K562 (cell line): Measurements from ENCODE around the gene MAGOHB. TPM values are rescaled to one million over a fixed set of nuclear protein-coding genes. Genes with fewer than 3 reads are reported as not detected.

Experiments
- ESRRB ChIP-seq: fragments of 250-450 bp; sonication (Bioruptor Pico); IDR thresholded peaks from 2 replicates; pipeline ENCODE4 v1.5.0; 2020; ENCODE audit warnings: mild to moderate bottlenecking, moderate library complexity, borderline replicate concordance
- ETV6 ChIP-seq, 3 experiments: fragments of 150-350 bp in 1 of 3; sonication (generic) in 1 of 3; formaldehyde crosslinking in 1 of 3; IDR thresholded peaks; 2 replicates each; pipeline versions ENCODE4 v1.6.1 to v1.8.0; 2014 to 2022; ENCODE audit warnings: borderline replicate concordance in 2 of 3, low read depth in 2 of 3, antibody characterized with exemption in 1 of 3, low read length in 1 of 3, mild to moderate bottlenecking in 1 of 3, missing genetic modification reagents in 1 of 3
- FOXA3 ChIP-seq, 2 experiments: fragments of 450-650 bp in 1 of 2; sonication (generic) in 1 of 2; formaldehyde crosslinking; IDR thresholded peaks in 1 of 2; conservative IDR thresholded peaks in 1 of 2; 2 replicates each; pipeline versions ENCODE4 v1.4.0 to v1.8.0; 2020 to 2022; ENCODE audit warnings: mild to moderate bottlenecking in 2 of 2, missing genetic modification reagents in 1 of 2
- GTF2B ChIP-seq: IDR thresholded peaks from 2 replicates; pipeline ENCODE4 v1.6.1; 2011; ENCODE audit not compliant: insufficient read length; ENCODE audit errors: extremely low read depth
- GTF2F1 ChIP-seq: IDR thresholded peaks from 2 replicates; pipeline ENCODE4 v1.6.1; 2011; ENCODE audit warnings: low read depth, low read length, improper control_type of control experiment
- HDAC1 ChIP-seq, 2 experiments: fragments of 450-650 bp; IDR thresholded peaks; 2 replicates each; pipeline ENCODE4 v1.6.1; 2016 to 2017; ENCODE audit warnings: inconsistent platforms in 1 of 2, mild to moderate bottlenecking in 1 of 2, moderate library complexity in 1 of 2
- HOXB6 ChIP-seq: fragments of 250-450 bp; sonication (Bioruptor Pico); IDR thresholded peaks from 2 replicates; pipeline ENCODE4 v1.5.1; 2022; ENCODE audit warnings: mild to moderate bottlenecking, borderline replicate concordance
- MAFK ChIP-seq: IDR thresholded peaks from 2 replicates; pipeline ENCODE4 v1.6.1; 2011; ENCODE audit warnings: low read length, improper control_type of control experiment
- NFE2 ChIP-seq: IDR thresholded peaks from 2 replicates; pipeline ENCODE4 v1.6.1; 2014; ENCODE audit warnings: antibody characterized with exemption, low read depth
- RBM17 ChIP-seq: fragments of 200-400 bp; formaldehyde crosslinking; IDR thresholded peaks from 2 replicates; pipeline ENCODE4 v1.6.1; 2017; ENCODE audit warnings: low read depth, mild to moderate bottlenecking, low read length, borderline replicate concordance
- RFX1 ChIP-seq: fragments of 450-650 bp; IDR thresholded peaks from 2 replicates; pipeline ENCODE4 v1.6.1; 2016; ENCODE audit warnings: mild to moderate bottlenecking, moderate library complexity
- SMAD1 ChIP-seq: fragments of 150-350 bp; IDR thresholded peaks from 2 replicates; pipeline ENCODE4 v1.6.1; 2014; ENCODE audit warnings: low read length, low read depth; ENCODE audit not compliant: partially characterized antibody
- SNIP1 ChIP-seq: fragments of 450-650 bp; IDR thresholded peaks from 2 replicates; pipeline ENCODE4 v1.7.1; 2017; ENCODE audit warnings: low read depth, mild to moderate bottlenecking
- U2AF1 ChIP-seq: fragments of 200-400 bp; formaldehyde crosslinking; optimal IDR thresholded peaks from 2 replicates; pipeline ENCODE3; 2017; ENCODE audit warnings: mild to moderate bottlenecking, low read depth, low read length, moderate library complexity
- ZBTB7A ChIP-seq: IDR thresholded peaks from 2 replicates; pipeline ENCODE4 v1.6.1; 2011; ENCODE audit warnings: low read depth, mild to moderate bottlenecking, low read length, moderate library complexity, borderline replicate concordance; ENCODE audit not compliant: control insufficient read depth
- ZC3H11A ChIP-seq: IDR thresholded peaks from 2 replicates; pipeline ENCODE4 v1.6.1; 2012; ENCODE audit warnings: low read depth, low read length, improper control_type of control experiment
- ZNF124 ChIP-seq: sonication (generic); formaldehyde crosslinking; IDR thresholded peaks from 2 replicates; pipeline ENCODE4 v1.8.1; 2022; ENCODE audit warnings: missing genetic modification reagents
- ZNF316 ChIP-seq: fragments of 450-650 bp; IDR thresholded peaks from 2 replicates; pipeline ENCODE4 v1.6.1; 2016
- ZNF449 ChIP-seq: fragments of 250-450 bp; sonication (Bioruptor Pico); IDR thresholded peaks from 2 replicates; pipeline ENCODE4 v1.8.0; 2022; ENCODE audit warnings: moderate library complexity, mild to moderate bottlenecking, inconsistent platforms
- ZNF586 ChIP-seq: fragments of 450-650 bp; formaldehyde crosslinking; conservative IDR thresholded peaks from 2 replicates; pipeline ENCODE4 v1.4.0; 2020; ENCODE audit warnings: mild to moderate bottlenecking, moderate library complexity
- ZNF695 ChIP-seq: fragments of 450-650 bp; formaldehyde crosslinking; IDR thresholded peaks from 2 replicates; pipeline ENCODE4 v1.4.0; 2020; ENCODE audit warnings: mild to moderate bottlenecking, moderate library complexity
- ZNF77 ChIP-seq: fragments of 250-450 bp; sonication (Bioruptor Pico); IDR thresholded peaks from 2 replicates; pipeline ENCODE4 v1.5.0; 2020
- polyA plus RNA-seq, 8 experiments: library from polyadenylated mRNA; depleted of rRNA in 4 of 8; stranded (reverse) in 5 of 8; unstranded in 3 of 8; fragments of >200 nt; fragmentation: Nextera tagmentation in 2 of 8; fragmentation: Illumina TruSeq in 1 of 8; extraction: Ambion mirVana in 2 of 8; extraction: Trizol in 1 of 8; gene quantifications; 2 replicates each; pipeline versions ENCODE4 v1.2.1 to v1.2.3, GENCODE V29; 2011 to 2014; ENCODE audit warnings: inconsistent platforms in 1 of 8, missing spikeins in 1 of 8
- total RNA-seq, 7 experiments: library from RNA; depleted of rRNA in 6 of 7; stranded (reverse); fragments of >200 nt in 6 of 7; fragmentation: Illumina TruSeq in 2 of 7; extraction: Trizol in 2 of 7; gene quantifications; 2 replicates each; pipeline versions ENCODE4 v1.2.1 to v1.2.3, GENCODE V29; 2011 to 2021; ENCODE audit warnings: low replicate concordance in 1 of 7
- TF ChIP-seq, protein P1 (sequence below): fragments of 450-650 bp; IDR thresholded peaks from 2 replicates; pipeline ENCODE4 v1.6.1; 2017; ENCODE audit warnings: antibody characterized with exemption, mild to moderate bottlenecking

The MAGOHB gene
- total and polyA plus RNA-seq, 9 of the 15 experiments (the other 6 are each of a cell fraction or from before 2014, with no cell fraction given) = 34.5 to 177 (median 85.4) TPM

DNA sequence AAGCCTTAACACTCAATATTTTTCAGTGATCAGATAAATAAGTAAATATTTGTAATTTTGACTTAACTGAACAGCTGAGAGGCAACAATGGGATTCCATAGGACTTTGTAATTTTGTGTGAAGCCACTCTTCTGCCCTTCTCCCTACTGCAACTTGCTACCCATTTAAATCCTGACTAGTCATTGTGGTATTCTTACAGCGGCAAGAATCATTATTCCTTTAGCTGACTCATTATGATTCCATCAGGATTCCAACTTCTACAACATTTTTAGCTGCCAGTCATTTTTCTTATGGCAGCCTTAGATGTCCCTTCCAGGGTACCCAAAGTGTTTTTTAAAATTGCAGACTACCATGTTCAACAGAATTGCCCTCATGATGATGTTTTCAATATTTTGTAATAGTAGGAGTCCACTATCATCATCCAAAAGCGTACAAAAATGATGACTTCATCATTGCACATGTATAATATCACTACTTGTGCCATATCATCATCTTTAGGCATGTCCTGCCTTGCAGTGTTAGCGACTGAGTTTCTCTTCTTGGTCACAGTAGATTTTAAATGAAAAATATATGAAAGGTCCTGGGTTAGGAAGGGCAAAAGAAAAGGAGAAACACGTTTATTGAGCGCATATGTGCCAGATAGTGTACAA, 5.1 kb upstream of the MAGOHB start (continued):
- TF ChIP-seq ZC3H11A = no peak
- no peak for TF ChIP-seq HOXB6 (CRISPR knock-in tag)
- TF ChIP-seq SNIP1 = no peak
- no peak for TF ChIP-seq U2AF1
- no peak for TF ChIP-seq ZNF695 (CRISPR knock-in tag)
- peak; percentile 93 for TF ChIP-seq NFE2
- no peak for TF ChIP-seq ZNF586 (CRISPR knock-in tag)
- TF ChIP-seq RBM17 = no peak
- TF ChIP-seq, protein P1, sequence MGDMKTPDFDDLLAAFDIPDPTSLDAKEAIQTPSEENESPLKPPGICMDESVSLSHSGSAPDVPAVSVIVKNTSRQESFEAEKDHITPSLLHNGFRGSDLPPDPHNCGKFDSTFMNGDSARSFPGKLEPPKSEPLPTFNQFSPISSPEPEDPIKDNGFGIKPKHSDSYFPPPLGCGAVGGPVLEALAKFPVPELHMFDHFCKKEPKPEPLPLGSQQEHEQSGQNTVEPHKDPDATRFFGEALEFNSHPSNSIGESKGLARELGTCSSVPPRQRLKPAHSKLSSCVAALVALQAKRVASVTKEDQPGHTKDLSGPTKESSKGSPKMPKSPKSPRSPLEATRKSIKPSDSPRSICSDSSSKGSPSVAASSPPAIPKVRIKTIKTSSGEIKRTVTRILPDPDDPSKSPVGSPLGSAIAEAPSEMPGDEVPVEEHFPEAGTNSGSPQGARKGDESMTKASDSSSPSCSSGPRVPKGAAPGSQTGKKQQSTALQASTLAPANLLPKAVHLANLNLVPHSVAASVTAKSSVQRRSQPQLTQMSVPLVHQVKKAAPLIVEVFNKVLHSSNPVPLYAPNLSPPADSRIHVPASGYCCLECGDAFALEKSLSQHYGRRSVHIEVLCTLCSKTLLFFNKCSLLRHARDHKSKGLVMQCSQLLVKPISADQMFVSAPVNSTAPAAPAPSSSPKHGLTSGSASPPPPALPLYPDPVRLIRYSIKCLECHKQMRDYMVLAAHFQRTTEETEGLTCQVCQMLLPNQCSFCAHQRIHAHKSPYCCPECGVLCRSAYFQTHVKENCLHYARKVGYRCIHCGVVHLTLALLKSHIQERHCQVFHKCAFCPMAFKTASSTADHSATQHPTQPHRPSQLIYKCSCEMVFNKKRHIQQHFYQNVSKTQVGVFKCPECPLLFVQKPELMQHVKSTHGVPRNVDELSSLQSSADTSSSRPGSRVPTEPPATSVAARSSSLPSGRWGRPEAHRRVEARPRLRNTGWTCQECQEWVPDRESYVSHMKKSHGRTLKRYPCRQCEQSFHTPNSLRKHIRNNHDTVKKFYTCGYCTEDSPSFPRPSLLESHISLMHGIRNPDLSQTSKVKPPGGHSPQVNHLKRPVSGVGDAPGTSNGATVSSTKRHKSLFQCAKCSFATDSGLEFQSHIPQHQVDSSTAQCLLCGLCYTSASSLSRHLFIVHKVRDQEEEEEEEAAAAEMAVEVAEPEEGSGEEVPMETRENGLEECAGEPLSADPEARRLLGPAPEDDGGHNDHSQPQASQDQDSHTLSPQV = peak; percentile 45; the same call in 1 of the 2 replicates
- peak; percentile 78; the same call in 1 of the 2 replicates for TF ChIP-seq MAFK
- no peak for TF ChIP-seq ZBTB7A
- TF ChIP-seq HDAC1 (IDR thresholded peaks at IDR 0.05) = no peak
- no peak for TF ChIP-seq ZNF124 (CRISPR knock-in tag)
- no peak for TF ChIP-seq GTF2F1
- TF ChIP-seq GTF2B = no peak
- TF ChIP-seq FOXA3 (CRISPR knock-in tag; conservative IDR thresholded peaks at IDR 0.05 in 1 of 2, IDR thresholded peaks at IDR 0.05 in 1 of 2) = no peak
- TF ChIP-seq ZNF449 (CRISPR knock-in tag) = no peak
- no peak for TF ChIP-seq ZNF77 (CRISPR knock-in tag)
- TF ChIP-seq RFX1 = no peak
- no peak for TF ChIP-seq SMAD1
- TF ChIP-seq ZNF316 = peak; percentile 95
- TF ChIP-seq ETV6 (IDR thresholded peaks at IDR 0.05; ENCODE audit: borderline replicate concordance in 1 of 2, low read depth in 2 of 2, low read length in 1 of 2) = no peak
- no peak for TF ChIP-seq ETV6 (CRISPR knock-in tag; IDR thresholded peaks at IDR 0.05; ENCODE audit: borderline replicate concordance)
- TF ChIP-seq ESRRB (CRISPR knock-in tag) = no peak
